ENCODE results near the gene CEP95. TPM values are rescaled to one million over a fixed set of nuclear protein-coding genes. Genes with fewer than 3 reads are reported as not detected.

The CEP95 gene
- total RNA-seq, 1 experiment from 2014 or later: 37.6 TPM

- H3K9me3 Mint-ChIP-seq (ENCODE audit: low read depth, unreplicated experiment): no peaks in the 10 kb centered on the region
- no peak overlapping the region for H3K4me3 Mint-ChIP-seq (ENCODE audit: low read depth, unreplicated experiment)
- CTCF ChIA-PET: no interaction called here
- H3K4me1 Mint-ChIP-seq (ENCODE audit: low read depth, unreplicated experiment): peaks cover 15% of the 10 kb centered on the region
- TF ChIP-seq, protein P1, sequence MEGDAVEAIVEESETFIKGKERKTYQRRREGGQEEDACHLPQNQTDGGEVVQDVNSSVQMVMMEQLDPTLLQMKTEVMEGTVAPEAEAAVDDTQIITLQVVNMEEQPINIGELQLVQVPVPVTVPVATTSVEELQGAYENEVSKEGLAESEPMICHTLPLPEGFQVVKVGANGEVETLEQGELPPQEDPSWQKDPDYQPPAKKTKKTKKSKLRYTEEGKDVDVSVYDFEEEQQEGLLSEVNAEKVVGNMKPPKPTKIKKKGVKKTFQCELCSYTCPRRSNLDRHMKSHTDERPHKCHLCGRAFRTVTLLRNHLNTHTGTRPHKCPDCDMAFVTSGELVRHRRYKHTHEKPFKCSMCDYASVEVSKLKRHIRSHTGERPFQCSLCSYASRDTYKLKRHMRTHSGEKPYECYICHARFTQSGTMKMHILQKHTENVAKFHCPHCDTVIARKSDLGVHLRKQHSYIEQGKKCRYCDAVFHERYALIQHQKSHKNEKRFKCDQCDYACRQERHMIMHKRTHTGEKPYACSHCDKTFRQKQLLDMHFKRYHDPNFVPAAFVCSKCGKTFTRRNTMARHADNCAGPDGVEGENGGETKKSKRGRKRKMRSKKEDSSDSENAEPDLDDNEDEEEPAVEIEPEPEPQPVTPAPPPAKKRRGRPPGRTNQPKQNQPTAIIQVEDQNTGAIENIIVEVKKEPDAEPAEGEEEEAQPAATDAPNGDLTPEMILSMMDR (IDR thresholded peaks at IDR 0.05; ENCODE audit: unreplicated experiment): no peak
- H3K27ac Mint-ChIP-seq (ENCODE audit: unreplicated experiment): no peak overlapping the region
- BruUV-seq (replicated peaks): no TSS peak
- no peaks in the 10 kb centered on the region for H3K27me3 Mint-ChIP-seq (ENCODE audit: unreplicated experiment)
- intact Hi-C loops (cut with micrococcal nuclease; ENCODE audit: unreplicated experiment): no loop called here
- peaks cover 4% of the 10 kb centered on the region for H3K36me3 Mint-ChIP-seq (ENCODE audit: insufficient read depth, unreplicated experiment)
- DNase-seq: no peak
Observed at GRCh38 chr17:64470625-64471024, 36.2 kb upstream of the CEP95 start.

- TF ChIP-seq, protein P1 (IDR thresholded peaks at IDR 0.05; ENCODE audit: unreplicated experiment): no peak
- Mint-ChIP-seq H3K4me1 (ENCODE audit: low read depth, unreplicated experiment) (peaks cover 9% of the 10 kb centered on the region), H3K9me3 (ENCODE audit: low read depth, unreplicated experiment) (no peaks in the 10 kb centered on the region), H3K36me3 (ENCODE audit: insufficient read depth, unreplicated experiment) (no peaks in the 10 kb centered on the region), H3K4me3 (ENCODE audit: low read depth, unreplicated experiment) (no peak overlapping the region), H3K27me3 (ENCODE audit: unreplicated experiment) (no peaks in the 10 kb centered on the region), H3K27ac (ENCODE audit: unreplicated experiment) (no peak overlapping the region)
- CTCF ChIA-PET: no interaction called here
- intact Hi-C loops (cut with micrococcal nuclease; ENCODE audit: unreplicated experiment): no loop called here
- BruUV-seq (replicated peaks): no TSS peak
- DNase-seq: no peak
Observed at GRCh38 chr17:64471440-64471839, 35.3 kb upstream of the CEP95 start.

GRCh38 chr17:64472564-64472963, 34.2 kb upstream of the CEP95 start:
- DNase-seq: no peak
- intact Hi-C loops (cut with micrococcal nuclease; ENCODE audit: unreplicated experiment): no loop called here
- Mint-ChIP-seq H3K9me3 (ENCODE audit: low read depth, unreplicated experiment) (no peaks in the 10 kb centered on the region), H3K4me1 (ENCODE audit: low read depth, unreplicated experiment) (no peaks in the 10 kb centered on the region), H3K27ac (ENCODE audit: unreplicated experiment) (no peak overlapping the region), H3K4me3 (ENCODE audit: low read depth, unreplicated experiment) (no peak overlapping the region), H3K36me3 (ENCODE audit: insufficient read depth, unreplicated experiment) (no peaks in the 10 kb centered on the region), H3K27me3 (ENCODE audit: unreplicated experiment) (no peaks in the 10 kb centered on the region)
- BruUV-seq (replicated peaks): no TSS peak
- TF ChIP-seq, protein P1 (IDR thresholded peaks at IDR 0.05; ENCODE audit: unreplicated experiment): no peak
- CTCF ChIA-PET: interaction anchor here (0.7 kb wide), 1 partner anchor 12 kb away, joined by 3 read pairs; no protein-coding TSS in a partner anchor

DNA sequence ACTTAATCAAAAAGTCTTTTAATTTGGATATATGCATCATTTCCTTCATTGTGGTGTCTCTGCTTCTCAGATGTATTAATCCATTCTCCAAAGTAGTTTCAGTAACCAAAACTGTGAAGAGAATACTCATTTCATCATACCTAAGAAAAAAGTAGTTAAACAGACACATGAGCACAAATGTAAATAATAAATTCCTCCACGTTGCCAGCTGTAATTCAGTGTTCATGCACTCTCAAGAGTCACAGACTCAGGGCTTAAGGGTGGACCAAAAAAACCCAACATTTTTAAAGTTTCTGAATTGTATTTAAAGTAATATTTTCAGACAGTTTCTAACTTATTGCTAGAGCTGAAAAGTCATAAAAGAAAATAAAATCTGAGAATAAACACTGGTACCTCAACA, 28.9 kb upstream of the CEP95 start:
- intact Hi-C loops (cut with micrococcal nuclease; ENCODE audit: unreplicated experiment): no loop called here
- Mint-ChIP-seq H3K27me3 (ENCODE audit: unreplicated experiment) (no peaks in the 10 kb centered on the region), H3K4me3 (ENCODE audit: low read depth, unreplicated experiment) (no peak overlapping the region), H3K4me1 (ENCODE audit: low read depth, unreplicated experiment) (no peaks in the 10 kb centered on the region), H3K36me3 (ENCODE audit: insufficient read depth, unreplicated experiment) (no peaks in the 10 kb centered on the region), H3K27ac (ENCODE audit: unreplicated experiment) (no peak overlapping the region), H3K9me3 (ENCODE audit: low read depth, unreplicated experiment) (no peaks in the 10 kb centered on the region)
- DNase-seq: no peak
- no TSS peak for BruUV-seq (replicated peaks)
- TF ChIP-seq, protein P1 (IDR thresholded peaks at IDR 0.05; ENCODE audit: unreplicated experiment): no peak
- CTCF ChIA-PET: interaction anchor here (0.6 kb wide), 1 partner anchor 170 kb away, joined by 3 read pairs; no protein-coding TSS in a partner anchor
